ENCODE data around the gene ISOC2.
"Not testable (repeated sequence)": the region's sequence is repeated elsewhere in the genome, so short reads cannot be mapped to it uniquely, and the experiment has no call there.

The ISOC2 gene

GRCh38 chr19:55455576-55456235 is 5.7 kb downstream of the ISOC2 start:
- no peak for DNase-seq

- no peak for DNase-seq
Measured at GRCh38 chr19:55454787-55455243, 6.6 kb downstream of the ISOC2 start.

- DNase-seq = no peak
Measured at GRCh38 chr19:55453511-55454260, 7.8 kb downstream of the ISOC2 start.

- DNase-seq = peak; percentile 65
Measured at GRCh38 chr19:55452749-55453346, 8.6 kb downstream of the ISOC2 start.

- DNase-seq = no peak
Measured at GRCh38 chr19:55451965-55452748, 9.3 kb downstream of the ISOC2 start.

GRCh38 chr19:55451163-55451964 is 10.1 kb downstream of the ISOC2 start:
- no peak for DNase-seq

- DNase-seq = no peak
Measured at GRCh38 chr19:55449469-55449868, 12.0 kb downstream of the ISOC2 start.

- DNase-seq = not testable (repeated sequence)
Measured at GRCh38 chr19:55448175-55448490, 13.3 kb downstream of the ISOC2 start.

GRCh38 chr19:55447421-55448174 is 13.8 kb downstream of the ISOC2 start:
- DNase-seq = peak; percentile 53

- DNase-seq = no peak
Measured at GRCh38 chr19:55446060-55446459, 15.4 kb downstream of the ISOC2 start.

GRCh38 chr19:55444646-55445045 is 16.8 kb downstream of the ISOC2 start:
- DNase-seq = no peak

- no peak for DNase-seq
Measured at GRCh38 chr19:55443824-55444480, 17.5 kb downstream of the ISOC2 start.

GRCh38 chr19:55443045-55443823 is 18.2 kb downstream of the ISOC2 start, which contains the start of gene SHISA7:
SHISA7 (minus strand) TSS chr19:55443300; CDS start chr19:55442863, 437 bp downstream.
- DNase-seq = no peak

GRCh38 chr19:55442372-55442961 is 19.0 kb downstream of the ISOC2 start:
- DNase-seq = no peak

- DNase-seq = no peak
Measured at GRCh38 chr19:55441692-55442321, 19.6 kb downstream of the ISOC2 start.

- DNase-seq = no peak
Measured at GRCh38 chr19:55441319-55441691, 20.1 kb downstream of the ISOC2 start.

- no peak for DNase-seq
Measured at GRCh38 chr19:55440411-55441105, 20.9 kb downstream of the ISOC2 start.

- no peak for DNase-seq
Measured at GRCh38 chr19:55439052-55439451, 22.4 kb downstream of the ISOC2 start.

GRCh38 chr19:55437410-55437809 is 24.0 kb downstream of the ISOC2 start:
- DNase-seq = no peak
